CD4-positive, alpha-beta T cell treated with Interleukin-2 at 100 ng/mL for 4 hours (primary cell): ENCODE data around the gene HPN.
A peak's percentile ranks its signal among the peaks of the same experiment; 100 is the strongest.

ENCODE experiments used
- DNase-seq: peaks from one replicate; pipeline ENCODE4 v3.0.0-alpha.2; 2020; ENCODE audit warnings: low spot score

The HPN gene

DNA sequence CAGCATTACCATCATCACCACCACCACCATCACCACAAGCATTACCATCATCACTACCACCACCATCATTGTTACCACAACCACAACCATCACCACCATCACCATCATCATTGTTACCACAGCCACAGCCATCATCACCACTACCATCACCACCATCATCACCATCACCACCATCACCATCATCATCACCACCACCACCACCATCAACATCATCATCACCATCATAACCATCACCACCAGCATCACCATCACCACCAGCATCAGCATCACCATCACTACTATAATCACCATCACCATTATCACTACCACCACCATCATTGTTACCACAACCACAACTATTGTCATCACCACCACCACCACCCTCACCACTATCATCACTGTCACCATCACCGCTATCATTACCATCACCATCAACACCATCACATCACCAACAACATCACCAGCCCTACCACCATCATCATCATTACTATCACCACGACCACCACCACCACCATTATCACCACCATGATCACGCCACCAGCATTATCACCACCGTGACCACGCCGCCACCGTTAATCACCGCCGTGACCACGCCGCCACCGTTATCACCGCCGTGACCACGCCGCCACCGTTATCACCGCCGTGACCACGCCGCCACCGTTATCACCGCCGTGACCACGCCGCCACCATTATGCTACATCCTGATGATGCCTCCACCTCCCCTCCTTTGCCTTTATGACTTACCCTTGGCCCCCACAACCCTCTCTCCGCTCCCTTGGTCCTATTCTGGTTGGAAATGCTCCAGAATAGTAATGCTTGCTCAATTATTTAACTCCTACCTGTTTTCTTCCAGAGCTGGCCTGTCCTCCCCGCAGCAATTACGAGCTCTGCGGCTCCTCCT is 64.1 kb downstream of the HPN start:
- no peak for DNase-seq

DNA sequence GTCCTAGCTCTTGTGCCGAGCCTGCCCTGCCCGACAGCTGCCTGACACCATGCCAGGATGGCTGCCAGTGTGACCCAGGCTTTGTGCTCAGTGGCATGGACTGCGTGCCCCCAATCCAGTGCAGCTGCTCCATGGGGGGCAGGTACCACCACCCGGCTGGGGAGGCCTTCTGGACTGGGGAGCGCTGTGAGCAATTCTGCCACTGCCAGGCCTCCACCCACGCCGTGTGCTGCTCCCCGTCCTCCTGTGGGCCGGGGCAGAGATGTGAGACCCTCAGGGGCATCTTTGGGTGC is 64.7 kb downstream of the HPN start:
- no peak for DNase-seq

GRCh38 chr19:35106898-35107541 is 65.5 kb downstream of the HPN start:
- DNase-seq: no peak

DNA sequence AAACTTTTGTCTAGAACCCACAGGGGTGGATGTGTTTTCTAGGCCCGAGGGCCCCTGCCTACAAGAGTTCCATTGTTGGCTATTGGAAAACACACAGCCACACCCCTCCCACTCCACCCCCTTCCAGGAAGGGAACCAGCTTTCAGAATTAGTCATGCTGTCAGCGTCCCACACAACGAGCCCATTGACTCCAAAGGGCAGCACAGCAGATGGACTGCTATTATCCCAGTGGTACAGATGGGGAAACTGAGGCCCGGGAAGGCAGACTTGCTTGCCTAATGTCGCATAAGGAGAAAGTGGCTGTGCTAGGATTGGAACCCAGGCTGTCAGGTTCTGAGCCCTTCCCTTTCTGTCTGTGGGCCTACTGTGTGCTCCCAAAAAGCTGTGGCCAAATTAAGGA is 66.0 kb downstream of the HPN start:
- no peak for DNase-seq

DNA sequence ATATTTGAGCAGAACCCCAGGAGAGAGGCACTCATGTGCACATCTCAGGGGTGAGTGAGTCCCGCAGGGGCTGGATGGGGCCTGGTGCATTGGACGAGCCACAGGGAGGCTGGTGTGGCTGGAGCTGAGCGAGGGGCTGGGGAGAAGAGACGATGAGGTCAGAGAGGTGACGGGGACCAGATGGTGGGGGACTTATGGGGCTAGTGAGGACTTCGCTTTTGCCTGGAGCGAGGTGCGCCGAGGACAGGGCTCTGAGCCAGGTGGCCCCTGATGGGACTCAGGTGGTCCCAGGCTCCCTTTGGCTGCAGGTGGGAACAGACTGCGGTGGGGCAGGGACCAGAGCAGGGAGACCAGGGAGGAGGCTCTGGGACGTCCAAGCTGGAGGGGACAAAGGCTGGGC is 67.2 kb downstream of the HPN start:
- DNase-seq: no peak

GRCh38 chr19:35109395-35110112 is 68.0 kb downstream of the HPN start:
- DNase-seq: no peak

- DNase-seq: no peak
These were observed 69.5 kb downstream of the HPN start for GRCh38 chr19:35110974-35111373.

DNA sequence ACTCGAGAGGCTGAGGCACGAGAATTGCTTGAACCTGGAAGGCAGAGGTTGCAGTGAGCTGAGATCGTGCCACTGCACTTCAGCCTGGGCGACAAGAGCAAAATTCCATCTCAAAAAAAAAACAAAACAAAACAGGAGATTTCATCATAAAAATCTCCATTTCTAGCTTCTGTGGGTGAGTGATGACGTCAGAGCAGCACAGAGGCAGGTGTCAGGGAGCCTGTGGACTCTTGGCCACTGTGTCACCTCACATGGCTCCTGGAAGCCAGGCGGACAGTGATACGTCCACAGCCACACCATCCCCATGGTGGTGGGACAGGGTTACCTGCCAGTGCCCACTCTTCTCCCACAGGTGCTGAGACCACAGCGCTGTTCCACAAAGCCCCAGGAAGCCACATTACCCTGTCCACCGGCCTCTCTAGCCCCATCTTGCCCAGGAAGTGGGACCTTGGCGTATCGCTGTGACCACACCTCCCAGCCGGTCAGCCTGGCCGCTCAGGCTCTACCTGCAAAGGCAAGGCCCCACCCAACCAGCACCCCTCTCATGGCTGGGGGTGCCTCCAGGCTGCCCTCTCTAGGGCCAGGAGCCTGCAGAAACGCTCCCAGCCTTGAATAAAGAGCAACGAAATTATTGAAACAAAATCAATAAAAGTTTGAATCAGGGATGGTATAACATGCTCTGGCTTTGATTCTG is 71.6 kb downstream of the HPN start:
- no peak for DNase-seq

- DNase-seq: peak; percentile 68
These were observed 73.0 kb downstream of the HPN start for GRCh38 chr19:35114353-35115176.

GRCh38 chr19:35115177-35115951 is 73.8 kb downstream of the HPN start, which contains the start of gene FXYD3:
Gene FXYD3 (plus strand): TSS chr19:35115823. CDS start chr19:35119377, 3,554 bp downstream.
- DNase-seq: no peak
